Measurements from ENCODE around the gene HSD17B8. TPM values are rescaled to one million over a fixed set of nuclear protein-coding genes. Genes with fewer than 3 reads are reported as not detected.

HSD17B8 gene
- total RNA-seq, 1 experiment from 2014 or later: 22.0 TPM

DNA sequence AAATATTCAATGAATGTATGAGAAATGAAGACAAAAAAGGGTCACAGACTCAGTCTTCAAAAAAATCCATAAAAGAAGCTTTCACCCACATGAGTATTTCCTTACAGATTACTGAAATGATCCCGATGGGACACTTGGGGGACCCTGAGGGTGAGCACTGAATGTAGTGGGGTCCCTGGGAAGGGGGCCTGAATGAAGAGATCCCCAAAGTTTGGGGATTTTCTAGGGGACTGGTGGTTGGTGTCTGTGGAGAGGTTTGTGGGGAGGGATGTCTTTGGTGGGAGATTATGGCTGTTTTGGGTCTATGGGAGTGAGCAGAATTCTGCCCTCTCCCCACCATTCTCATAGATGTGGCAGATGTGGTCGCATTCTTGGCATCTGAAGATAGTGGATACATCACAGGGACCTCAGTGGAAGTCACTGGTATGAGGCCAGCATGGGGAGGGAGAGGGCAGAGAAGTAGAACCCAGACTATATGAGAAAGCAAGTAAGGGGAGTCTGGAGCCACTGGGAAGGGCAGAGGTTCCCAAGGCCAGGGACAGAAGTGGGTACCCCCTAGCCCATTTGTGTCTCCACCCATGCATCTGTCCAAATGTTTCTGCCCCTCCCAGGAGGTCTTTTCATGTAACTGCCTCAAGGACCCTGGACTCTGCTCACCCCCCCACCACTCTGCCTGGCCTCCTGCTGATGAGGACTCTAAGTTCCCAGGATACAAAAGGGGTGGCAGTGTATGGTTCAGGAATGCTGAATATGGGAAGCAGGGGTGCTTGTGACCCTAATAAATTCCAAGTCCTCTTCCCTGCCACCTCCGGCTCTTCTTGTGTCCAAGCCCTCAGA, 1.8 kb downstream of the HSD17B8 start (continued):
- TF ChIP-seq, protein P1, sequence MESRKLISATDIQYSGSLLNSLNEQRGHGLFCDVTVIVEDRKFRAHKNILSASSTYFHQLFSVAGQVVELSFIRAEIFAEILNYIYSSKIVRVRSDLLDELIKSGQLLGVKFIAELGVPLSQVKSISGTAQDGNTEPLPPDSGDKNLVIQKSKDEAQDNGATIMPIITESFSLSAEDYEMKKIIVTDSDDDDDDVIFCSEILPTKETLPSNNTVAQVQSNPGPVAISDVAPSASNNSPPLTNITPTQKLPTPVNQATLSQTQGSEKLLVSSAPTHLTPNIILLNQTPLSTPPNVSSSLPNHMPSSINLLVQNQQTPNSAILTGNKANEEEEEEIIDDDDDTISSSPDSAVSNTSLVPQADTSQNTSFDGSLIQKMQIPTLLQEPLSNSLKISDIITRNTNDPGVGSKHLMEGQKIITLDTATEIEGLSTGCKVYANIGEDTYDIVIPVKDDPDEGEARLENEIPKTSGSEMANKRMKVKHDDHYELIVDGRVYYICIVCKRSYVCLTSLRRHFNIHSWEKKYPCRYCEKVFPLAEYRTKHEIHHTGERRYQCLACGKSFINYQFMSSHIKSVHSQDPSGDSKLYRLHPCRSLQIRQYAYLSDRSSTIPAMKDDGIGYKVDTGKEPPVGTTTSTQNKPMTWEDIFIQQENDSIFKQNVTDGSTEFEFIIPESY (IDR thresholded peaks at IDR 0.05; ENCODE audit: extremely low read depth, insufficient replicate concordance, low read length): no peak
- TF ChIP-seq, protein P2, sequence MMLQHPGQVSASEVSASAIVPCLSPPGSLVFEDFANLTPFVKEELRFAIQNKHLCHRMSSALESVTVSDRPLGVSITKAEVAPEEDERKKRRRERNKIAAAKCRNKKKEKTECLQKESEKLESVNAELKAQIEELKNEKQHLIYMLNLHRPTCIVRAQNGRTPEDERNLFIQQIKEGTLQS (IDR thresholded peaks at IDR 0.05): no peak
- TF ChIP-seq TCF7L2 (IDR thresholded peaks at IDR 0.05; ENCODE audit: borderline replicate concordance, extremely low read depth, insufficient read depth, insufficient read length) (no peak), SRF (IDR thresholded peaks at IDR 0.05; ENCODE audit: low read depth) (no peak), YY1 (IDR thresholded peaks at IDR 0.05; ENCODE audit: extremely low read depth, insufficient replicate concordance, low read depth, low read length) (no peak), EZH2phosphoT487 (IDR thresholded peaks at IDR 0.05; ENCODE audit: borderline replicate concordance) (no peak)

DNA sequence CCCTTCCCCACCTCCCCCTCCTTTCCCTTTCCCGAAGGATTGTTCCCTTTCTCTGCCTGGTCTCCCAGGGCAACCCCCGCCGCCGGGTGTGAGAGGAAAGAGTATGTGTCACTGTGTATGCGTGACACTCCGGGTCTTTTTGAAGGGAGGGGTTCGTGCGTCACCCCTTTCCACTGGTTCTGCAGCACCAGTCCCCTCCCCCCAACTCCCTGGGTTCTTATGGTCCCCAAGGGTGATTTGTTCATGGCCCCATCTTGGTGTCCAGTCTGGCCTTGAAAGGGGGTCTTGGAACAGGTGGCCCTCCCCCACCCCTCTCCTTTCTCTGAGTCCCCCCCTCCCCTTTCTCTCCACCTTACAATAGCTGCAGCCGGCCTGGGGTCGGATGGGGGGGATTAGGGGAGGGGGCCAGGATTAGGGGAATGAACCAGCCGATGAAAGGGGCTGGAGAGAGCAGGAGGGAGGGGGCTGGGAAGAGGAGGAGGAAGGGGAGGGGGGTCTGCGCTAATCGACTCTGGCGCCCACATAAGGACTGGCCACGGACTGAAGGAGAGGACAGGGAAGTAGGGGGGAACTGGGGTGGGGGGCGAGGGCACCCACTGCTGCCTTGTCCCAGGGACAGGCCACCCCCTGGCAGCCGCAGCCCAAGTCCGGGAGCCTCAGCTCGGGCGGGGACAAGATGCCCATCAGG, 2.6 kb downstream of the HSD17B8 start:
- peak overlapping the region; percentile 96 for H3K9ac ChIP-seq (ENCODE audit: low read length)
- H3K9me3 ChIP-seq (ENCODE audit: control insufficient read depth in 1 of 2, insufficient read depth in 1 of 2, low read depth in 1 of 2, low read length in 2 of 2): no peaks in the 10 kb centered on the region
- intact Hi-C loops (cut with micrococcal nuclease): loop anchor here (10.0 kb wide), 1 partner anchor 208 kb away; the partner anchor contains the start of genes CUTA and PHF1
- no peak for DNase-seq (ENCODE audit: low read depth, low spot score)
- no peaks in the 10 kb centered on the region for H4K20me1 ChIP-seq (ENCODE audit: insufficient read depth)
- H3K36me3 ChIP-seq (ENCODE audit: control insufficient read depth in 1 of 2, insufficient read depth in 2 of 2, low read length in 2 of 2): peaks cover 23 to 35% of the 10 kb centered on the region in 2 experiments; a peak in 3 of 4 replicates
- H3K4me2 ChIP-seq (ENCODE audit: low read length): peak overlapping the region; percentile 97
- no peak for ATAC-seq
- RAD21 ChIA-PET (ENCODE audit: low non-redundant PET in 1 of 2, low total read pairs in 2 of 2, uncharacterized antibody in 2 of 2, unreplicated experiment in 2 of 2): no interaction called here
- no peaks in the 10 kb centered on the region for H3K27me3 ChIP-seq (ENCODE audit: insufficient read depth, low read length)
- no TSS peak for BruUV-seq (replicated peaks)
- H3K27ac ChIP-seq (ENCODE audit: low read depth, low read length): peak overlapping the region; percentile 96
- H2AFZ ChIP-seq (ENCODE audit: low read depth, low read length, poor library complexity, severe bottlenecking): no peak overlapping the region
- POLR2A ChIA-PET: interaction anchor here (0.6 kb wide), 1 partner anchor 270 kb away, joined by 3 read pairs; no protein-coding TSS in a partner anchor
- peaks cover 42% of the 10 kb centered on the region for H3K79me2 ChIP-seq (ENCODE audit: insufficient read depth, low read length)
- H3K9me2 ChIP-seq (ENCODE audit: insufficient read depth): no peaks in the 10 kb centered on the region
- CTCF ChIA-PET: no interaction called here
- peak overlapping the region; percentile 92 to 95 for H3K4me3 ChIP-seq (replicated peaks in 1 of 2; ENCODE audit: low read depth in 1 of 2, low read length in 2 of 2)
- peaks cover 33 to 57% of the 10 kb centered on the region in 2 experiments for H3K4me1 ChIP-seq (ENCODE audit: control insufficient read depth in 1 of 2, insufficient read depth in 2 of 2, low read length in 2 of 2)
- TF ChIP-seq FOSL1 (IDR thresholded peaks at IDR 0.05; ENCODE audit: low read depth) (no peak), JUND (IDR thresholded peaks at IDR 0.05) (no peak), ZNF274 (IDR thresholded peaks at IDR 0.05; ENCODE audit: low read depth, low read length) (no peak), EZH2phosphoT487 (IDR thresholded peaks at IDR 0.05; ENCODE audit: borderline replicate concordance) (no peak), ELF1 (IDR thresholded peaks at IDR 0.05; ENCODE audit: borderline replicate concordance, low read depth) (no peak), EGR1 (IDR thresholded peaks at IDR 0.05; ENCODE audit: low read depth) (no peak), POLR2AphosphoS5 (IDR thresholded peaks at IDR 0.05; ENCODE audit: low read depth, low read length) (no peak), SIN3A (IDR thresholded peaks at IDR 0.05; ENCODE audit: low read depth) (no peak), SP1 (IDR thresholded peaks at IDR 0.05; ENCODE audit: low read depth) (no peak), POLR2A (IDR thresholded peaks at IDR 0.05; ENCODE audit: borderline replicate concordance, extremely low read depth, insufficient read depth, insufficient read length) (no peak)
- TF ChIP-seq, protein P1 (IDR thresholded peaks at IDR 0.05; ENCODE audit: extremely low read depth, insufficient replicate concordance, low read length): no peak
- TF ChIP-seq, protein P3, sequence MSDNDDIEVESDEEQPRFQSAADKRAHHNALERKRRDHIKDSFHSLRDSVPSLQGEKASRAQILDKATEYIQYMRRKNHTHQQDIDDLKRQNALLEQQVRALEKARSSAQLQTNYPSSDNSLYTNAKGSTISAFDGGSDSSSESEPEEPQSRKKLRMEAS (IDR thresholded peaks at IDR 0.05): no peak

Data from HCT116 (cell line).